Tracheal epithelial cell (primary cell): ENCODE measurements around the gene OR14K1. TPM values are rescaled to one million over a fixed set of nuclear protein-coding genes. Genes with fewer than 3 reads are reported as not detected.

Source experiments
- total RNA-seq: library from RNA; depleted of rRNA; stranded (reverse); fragments of >200 nt; gene quantifications from 2 replicates; pipeline ENCODE4 v1.2.1, GENCODE V29; 2014

The OR14K1 gene, protein sequence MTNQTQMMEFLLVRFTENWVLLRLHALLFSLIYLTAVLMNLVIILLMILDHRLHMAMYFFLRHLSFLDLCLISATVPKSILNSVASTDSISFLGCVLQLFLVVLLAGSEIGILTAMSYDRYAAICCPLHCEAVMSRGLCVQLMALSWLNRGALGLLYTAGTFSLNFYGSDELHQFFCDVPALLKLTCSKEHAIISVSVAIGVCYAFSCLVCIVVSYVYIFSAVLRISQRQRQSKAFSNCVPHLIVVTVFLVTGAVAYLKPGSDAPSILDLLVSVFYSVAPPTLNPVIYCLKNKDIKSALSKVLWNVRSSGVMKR
- not detected in 2 replicates for total RNA-seq

DNA sequence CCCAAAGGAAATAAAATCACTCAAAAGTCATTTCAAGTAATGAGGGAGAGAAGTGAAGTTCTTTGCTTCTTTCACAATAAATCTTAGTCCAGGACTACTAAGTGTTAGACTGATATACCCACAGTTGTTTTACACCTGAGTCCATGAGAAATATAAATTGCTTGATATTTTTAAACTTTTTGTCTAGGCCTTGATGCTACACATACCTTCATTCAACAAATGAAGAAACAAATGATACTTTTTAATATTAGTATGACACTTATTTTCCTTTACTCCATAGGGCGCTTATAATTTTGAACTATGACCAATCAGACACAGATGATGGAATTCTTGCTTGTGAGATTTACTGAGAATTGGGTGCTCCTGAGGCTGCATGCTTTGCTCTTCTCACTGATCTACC, at the start of gene OR14K1:
Gene OR14K1, plus strand, starts transcription at position 301 of the 400 bp plus-strand sequence. Its CDS starts 0 bp downstream, at position 301.

DNA sequence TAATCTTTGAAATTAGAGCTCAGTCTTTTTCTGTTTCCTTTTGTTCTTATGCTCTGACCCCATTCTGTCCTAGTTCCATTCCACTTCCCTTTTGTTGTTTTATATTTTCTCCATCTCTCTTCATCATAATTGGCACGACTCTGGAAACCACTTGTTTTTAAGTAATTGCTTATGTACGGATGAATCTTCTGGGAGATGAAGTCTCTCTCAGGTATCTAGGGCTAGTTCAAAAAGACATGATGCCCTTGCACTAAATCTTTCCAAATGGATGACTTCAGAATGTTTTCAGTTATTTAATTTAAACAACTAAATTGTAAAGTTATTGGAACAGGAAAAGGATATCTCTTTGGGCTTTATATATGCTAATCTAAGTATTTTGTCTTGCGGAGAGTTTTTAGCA, 21.9 kb upstream of the OR14K1 start, which contains the start of gene OR6F1:
Gene OR6F1, minus strand, starts transcription at position 101 of the 400 bp plus-strand sequence. CDS start 3,891 bp downstream, outside the sequence.

DNA sequence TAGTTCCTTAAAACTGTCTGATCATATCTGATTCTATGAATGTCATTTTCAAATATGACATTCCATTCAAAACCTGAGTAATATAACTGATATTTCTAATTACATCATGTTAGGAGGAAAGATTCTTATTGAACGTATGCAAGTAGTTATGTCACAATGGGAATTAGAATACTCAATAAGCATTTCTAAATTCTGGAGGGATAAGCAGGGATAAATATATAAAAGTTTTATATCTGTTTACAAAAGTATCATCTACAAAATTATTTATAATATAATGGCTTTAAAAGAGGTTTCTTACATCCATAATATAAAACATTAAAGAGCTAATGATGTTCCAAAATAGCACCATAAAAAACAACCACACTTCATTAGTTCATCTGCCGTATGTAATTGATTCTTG, 9.6 kb downstream of the OR14K1 start, which contains the start of gene OR14A2:
Gene OR14A2, minus strand, starts transcription at position 101 of the 400 bp plus-strand sequence.

DNA sequence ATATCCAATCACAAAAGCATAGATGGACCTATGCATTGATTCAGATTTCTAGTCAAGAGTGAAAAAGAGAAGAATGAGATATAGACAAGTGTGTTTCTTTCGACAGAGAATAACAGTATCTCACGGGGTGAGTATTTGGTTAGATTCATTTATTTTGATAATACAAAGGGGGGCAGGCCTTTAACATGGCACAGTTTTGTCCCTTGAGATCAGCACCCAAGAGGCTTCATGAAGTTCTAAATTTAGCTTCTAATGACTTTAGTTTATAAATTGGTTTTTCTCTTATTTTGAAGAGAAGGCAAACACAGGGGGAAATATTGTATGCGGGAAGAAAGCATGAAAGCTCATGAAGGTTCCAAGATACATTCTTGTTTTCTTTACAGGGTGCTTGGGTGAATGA, 22.0 kb downstream of the OR14K1 start, which contains the start of gene OR1C1:
Gene OR1C1, minus strand, starts transcription at position 101 of the 400 bp plus-strand sequence. CDS start 2,150 bp downstream, outside the sequence.

Other genes with a start within 250 kb of the OR14K1 start
- not detected in 2 replicates for gene OR2C3, start 202.2 kb upstream of the OR14K1 start, total RNA-seq
- gene GCSAML, start 189.5 kb upstream of the OR14K1 start, total RNA-seq = not detected in 2 replicates
- not detected in 2 replicates for gene OR2G2, start 150.3 kb upstream of the OR14K1 start, total RNA-seq
- not detected in 2 replicates for gene OR2G3, start 133.0 kb upstream of the OR14K1 start, total RNA-seq
- not detected in 2 replicates for gene OR13G1, start 58.9 kb upstream of the OR14K1 start, total RNA-seq
- not detected in 2 replicates for gene OR6F1, start 22.0 kb upstream of the OR14K1 start, total RNA-seq
- not detected in 2 replicates for gene OR14A2, start 9.5 kb downstream of the OR14K1 start, total RNA-seq
- not detected in 2 replicates for gene OR1C1, start 21.9 kb downstream of the OR14K1 start, total RNA-seq
- not detected in 2 replicates for gene OR14A16, start 85.5 kb downstream of the OR14K1 start, total RNA-seq
- not detected in 2 replicates for gene OR11L1, start 103.3 kb downstream of the OR14K1 start, total RNA-seq
- 0.24 TPM in 1 of 2 replicates, not detected in the other for gene TRIM58, start 118.6 kb downstream of the OR14K1 start, total RNA-seq
- not detected in 2 replicates for gene OR2W3, start 157.0 kb downstream of the OR14K1 start, total RNA-seq
- gene OR2T8, start 181.6 kb downstream of the OR14K1 start, total RNA-seq = not detected in 2 replicates
- gene OR2AJ1, start 186.3 kb downstream of the OR14K1 start, total RNA-seq = not detected in 2 replicates
- gene OR2L8, start 210.2 kb downstream of the OR14K1 start, total RNA-seq = not detected in 2 replicates
- gene OR2AK2, start 226.6 kb downstream of the OR14K1 start, total RNA-seq = not detected in 2 replicates